Glomerular visceral epithelial cell (primary cell): ENCODE data around the gene FAM184A.

ENCODE experiments used
- DNase-seq: peaks from one replicate; pipeline ENCODE4 v3.0.0-alpha.2; 2016; ENCODE audit errors: extremely low spot score

FAM184A gene

DNA sequence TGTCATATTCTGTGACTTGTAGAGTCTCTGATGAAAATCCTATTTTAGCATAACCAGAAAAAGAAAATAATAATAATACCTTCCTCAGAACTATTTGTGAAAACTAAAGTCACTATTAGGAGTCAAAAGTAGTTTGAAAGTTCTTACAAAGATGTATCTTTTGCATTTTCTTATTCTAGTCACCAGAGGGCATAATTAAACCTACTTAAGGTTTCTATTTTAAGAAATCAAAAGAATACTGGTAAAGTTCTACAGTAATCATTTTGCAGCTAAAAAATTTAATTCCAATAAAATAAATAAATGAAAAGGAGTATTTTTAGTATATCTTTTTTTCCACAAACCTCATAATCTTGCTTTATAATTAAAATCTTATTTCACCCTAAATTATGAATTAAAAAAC, 115.5 kb downstream of the FAM184A start:
- DNase-seq, result no peak

DNA sequence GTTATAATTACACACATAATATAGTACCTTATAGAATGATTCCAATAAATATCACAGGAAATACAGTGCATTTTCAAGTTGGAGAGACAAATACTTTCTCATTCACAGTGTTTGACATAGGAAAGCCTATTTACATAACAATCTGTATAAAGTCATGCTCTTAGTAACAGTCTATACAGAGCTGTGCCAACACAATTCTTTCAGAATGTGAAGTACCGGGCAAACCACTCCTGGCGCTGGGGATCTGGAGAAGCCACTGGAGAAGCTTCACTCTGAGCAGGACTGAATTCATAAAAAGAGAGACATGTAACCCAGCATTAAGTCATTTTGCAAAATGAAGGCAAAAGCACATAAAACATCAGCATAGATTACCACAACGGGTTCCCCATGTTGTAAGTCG, 118.6 kb downstream of the FAM184A start:
- no peak for DNase-seq

DNA sequence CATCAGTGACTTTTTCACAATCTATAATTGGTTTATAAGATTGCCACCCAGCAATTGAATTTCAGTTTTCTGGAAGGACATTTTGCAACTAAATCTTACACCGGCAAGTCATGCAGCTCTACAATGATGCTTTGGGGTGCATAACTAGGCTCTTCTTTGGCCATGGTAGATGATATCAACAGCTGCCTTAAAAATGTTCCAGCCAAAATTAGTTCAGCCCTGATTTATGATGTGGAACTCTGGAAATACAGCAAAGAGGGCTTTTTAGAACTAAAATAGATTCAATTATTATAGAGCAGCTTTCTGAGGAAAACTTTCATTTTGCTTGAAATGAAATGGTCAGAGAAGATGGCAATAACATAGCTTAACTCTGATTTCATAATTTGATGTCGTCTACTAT, 125.1 kb downstream of the FAM184A start:
- no peak for DNase-seq

DNA sequence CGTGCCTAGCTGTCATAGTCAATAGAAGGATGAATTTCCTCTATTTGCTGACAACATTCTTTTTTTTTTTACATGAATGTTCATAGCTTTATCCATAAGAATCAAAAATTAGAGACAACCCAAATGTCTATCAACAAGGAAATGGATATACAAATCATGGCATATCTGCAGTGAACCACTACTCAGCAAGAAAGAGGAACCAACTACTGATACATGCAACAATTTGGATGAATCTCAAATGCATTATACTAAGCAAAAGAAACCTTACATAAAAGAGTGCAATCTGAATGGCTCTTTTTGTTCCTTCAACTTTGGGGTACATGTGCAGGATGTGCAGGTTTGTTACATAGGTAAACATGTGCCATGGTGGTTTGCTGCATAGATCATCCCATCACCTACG, 125.8 kb downstream of the FAM184A start:
- no peak for DNase-seq

DNA sequence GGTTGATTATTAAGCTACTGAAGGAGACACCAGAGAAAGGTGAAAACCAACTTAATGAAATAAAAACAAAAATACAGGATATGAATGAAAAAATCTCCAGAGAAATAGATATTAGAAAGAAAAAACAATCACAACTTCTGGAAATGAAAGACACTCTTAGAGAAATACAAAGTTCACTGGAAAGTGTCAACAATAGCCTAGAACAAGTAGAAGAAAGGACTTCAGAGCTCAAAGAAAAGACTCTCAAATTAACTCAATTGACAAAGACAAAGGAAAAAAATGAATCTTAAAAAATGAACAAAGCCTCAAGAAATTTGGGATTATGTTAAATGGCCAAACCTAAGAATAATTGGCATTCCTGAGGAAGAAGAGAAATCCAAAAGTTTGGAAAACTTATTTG, 133.2 kb downstream of the FAM184A start:
- no peak for DNase-seq

DNA sequence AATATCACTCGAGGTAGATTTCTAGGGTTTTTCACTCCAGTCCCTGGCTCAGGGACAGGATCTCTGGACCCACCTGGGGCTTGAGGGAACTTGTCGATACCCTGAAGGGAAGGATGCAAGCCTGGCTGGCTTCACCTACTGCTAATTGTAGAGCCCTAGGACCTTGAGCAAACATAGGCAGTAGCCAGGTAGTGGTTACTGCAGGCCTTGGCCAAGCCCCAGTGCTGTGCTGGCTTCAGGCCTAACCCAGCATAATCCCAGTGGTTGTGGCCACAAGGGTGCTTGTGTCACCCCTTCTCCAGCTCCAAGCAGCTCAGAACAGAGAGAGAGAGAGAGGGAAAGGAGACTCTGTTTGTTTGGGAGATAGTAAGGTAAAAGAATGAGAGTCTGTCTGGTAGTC, 137.7 kb downstream of the FAM184A start:
- DNase-seq, result no peak

DNA sequence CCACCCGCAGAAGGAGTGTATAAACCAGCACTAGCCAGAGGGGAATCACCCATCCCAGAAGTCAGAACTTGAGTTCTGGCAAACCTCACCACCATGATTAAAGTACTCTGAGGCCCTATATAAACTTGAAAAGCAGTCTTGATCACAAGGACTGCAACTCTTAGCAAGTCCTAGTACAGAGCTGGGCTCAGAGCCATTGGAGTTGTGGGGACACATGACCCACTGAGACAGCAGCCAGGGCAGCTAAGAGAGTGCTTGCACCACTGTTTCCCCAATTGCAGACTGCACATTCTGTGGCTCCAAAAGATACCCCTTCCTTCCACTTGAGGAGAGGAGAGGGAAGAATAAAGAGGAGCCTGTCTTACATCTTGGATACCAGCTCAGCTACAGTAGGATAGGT, 138.8 kb downstream of the FAM184A start:
- DNase-seq, result no peak

DNA sequence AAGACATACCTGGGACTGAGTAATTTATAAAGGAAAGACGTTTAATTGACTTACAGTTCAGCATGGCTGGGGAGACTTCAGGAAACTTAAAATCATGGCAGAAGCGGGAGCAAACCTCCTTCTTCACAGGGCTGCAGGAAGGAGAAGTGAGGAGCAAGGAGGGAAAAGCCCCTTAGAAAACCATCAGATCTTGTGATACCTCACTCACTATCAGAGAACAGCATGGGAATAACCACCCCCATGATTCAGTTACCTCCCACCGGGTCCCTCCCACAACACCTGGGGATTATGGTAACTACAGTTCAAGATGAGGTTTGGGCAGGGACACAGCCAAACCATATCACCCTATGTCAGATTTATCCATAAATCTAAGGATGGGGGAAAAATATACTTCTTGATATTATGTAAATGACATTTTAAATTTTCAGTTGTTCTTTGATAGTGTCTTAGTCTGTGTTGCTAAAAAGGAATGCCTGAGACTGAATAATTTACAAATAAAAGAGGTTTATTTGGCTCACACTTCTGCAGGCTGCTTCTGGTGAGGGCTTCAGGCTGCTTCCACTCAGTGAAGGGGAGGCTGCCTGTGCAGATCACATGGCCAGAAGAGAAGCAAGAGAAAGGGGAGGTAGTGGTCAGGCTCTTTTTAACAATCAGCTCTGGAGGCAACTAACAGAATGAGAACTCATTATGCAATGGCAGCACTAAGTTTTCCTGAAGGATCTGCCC, 142.3 kb downstream of the FAM184A start:
- no peak for DNase-seq

DNA sequence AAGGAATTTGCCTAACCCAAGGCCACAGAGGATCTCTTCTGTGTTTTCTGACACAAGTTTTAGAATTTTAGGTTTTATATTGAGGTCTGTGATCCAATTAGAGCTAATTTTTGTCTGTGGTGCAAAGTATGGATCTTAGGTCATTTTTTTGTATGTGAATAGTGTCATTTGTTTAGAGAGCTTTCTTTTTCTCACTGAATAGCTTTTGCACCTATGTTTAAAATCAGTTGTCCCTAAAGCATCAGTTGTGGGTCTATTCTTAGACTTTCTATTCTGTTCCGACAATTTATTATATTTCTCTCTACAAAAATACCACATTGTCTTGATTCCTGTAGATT, 143.2 kb downstream of the FAM184A start:
- no peak for DNase-seq

DNA sequence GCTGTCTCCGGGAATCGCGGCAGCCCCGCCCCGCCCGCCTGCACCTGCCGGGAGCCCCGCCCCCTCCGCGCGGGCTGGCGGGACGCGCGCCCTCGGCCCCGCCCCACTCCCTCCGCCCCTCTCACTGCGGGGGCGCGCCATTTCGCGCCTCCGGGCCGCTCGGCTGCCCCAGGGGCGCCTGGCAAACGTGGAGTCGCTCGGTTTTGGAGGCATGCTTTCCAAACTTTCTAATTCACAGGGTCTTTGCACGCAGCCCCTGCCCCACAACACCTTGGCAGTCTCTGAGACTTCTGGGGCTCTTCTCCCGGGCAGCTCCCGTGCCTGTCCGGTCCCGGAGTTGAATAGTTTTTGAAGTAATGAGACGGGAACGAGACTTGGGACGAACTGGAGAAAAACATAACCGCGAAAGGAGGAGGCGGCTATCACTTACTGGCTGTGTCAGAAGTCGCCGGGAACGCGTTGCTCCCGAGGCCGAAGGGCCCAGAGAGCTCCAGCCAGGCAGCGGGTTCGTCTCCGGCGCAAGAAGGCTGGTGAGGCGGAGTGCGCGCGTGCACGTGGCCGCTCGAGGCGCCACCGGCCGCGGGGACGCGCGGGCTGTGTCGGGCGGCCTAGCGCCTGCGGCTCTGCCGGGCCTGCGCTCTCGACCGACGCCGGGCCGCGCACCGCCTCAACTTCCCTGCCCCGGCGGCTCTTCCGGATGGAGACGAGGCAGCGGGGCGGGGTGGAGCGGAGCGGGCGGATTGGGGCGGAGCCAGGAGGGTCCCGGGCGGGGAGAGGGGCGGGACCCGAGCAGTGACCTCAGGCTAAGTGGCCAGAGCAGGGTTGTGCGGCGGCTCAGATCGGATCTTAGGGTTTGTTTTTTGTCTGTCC, 143.8 kb downstream of the FAM184A start, which contains the start of gene MCM9:
TSS of gene MCM9 (minus strand) at position 699 of the 870 bp plus-strand sequence. CDS start 3,436 bp downstream, outside the sequence.
- DNase-seq, result peak; percentile 95

DNA sequence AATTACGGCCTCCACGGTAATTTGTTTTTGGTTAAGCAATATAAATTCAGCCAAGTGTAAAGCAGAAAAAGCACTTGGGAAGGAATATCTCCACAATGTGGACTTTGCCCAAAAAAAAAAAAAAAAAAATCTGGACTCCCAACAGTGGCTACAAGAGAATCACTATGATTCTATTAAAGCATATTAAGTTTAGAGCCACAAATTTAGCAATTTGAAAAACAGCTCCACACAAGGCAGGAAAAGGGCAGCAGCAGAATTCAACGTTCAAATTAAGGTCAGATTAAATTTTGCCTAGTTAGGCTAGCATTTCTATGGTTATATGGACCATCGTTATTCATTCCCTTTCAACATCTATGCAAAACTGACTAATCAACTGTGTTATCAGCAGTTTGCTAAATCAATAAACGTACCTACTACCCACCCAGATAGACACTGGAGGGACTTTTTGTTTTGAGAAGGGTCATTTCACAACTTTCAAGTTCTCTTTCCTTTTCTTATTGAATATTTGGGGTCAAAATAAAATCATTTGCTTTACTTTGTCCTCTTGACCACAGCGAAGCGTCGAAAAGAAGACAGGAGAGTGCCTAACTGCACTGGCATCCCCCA, 144.5 kb downstream of the FAM184A start:
- DNase-seq, result no peak

DNA sequence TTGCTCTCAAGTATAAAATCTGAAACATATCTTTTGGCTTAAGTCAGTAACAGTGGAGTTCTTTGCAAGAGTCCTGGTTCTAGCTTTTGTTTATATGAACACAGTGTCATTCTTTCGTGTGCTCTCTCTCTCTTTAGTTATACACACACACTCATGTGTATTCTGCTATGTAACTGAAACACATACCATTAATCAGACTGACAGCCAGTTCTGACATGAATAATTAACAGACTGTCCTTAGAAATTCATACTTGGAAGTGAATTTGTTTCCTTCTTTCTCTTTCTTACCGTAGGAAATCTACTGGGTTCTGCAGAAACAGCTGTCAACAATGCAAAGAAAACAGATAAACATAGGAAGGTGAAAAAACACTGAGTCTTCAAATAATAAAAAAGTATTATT, 146.0 kb downstream of the FAM184A start:
- DNase-seq, result no peak

DNA sequence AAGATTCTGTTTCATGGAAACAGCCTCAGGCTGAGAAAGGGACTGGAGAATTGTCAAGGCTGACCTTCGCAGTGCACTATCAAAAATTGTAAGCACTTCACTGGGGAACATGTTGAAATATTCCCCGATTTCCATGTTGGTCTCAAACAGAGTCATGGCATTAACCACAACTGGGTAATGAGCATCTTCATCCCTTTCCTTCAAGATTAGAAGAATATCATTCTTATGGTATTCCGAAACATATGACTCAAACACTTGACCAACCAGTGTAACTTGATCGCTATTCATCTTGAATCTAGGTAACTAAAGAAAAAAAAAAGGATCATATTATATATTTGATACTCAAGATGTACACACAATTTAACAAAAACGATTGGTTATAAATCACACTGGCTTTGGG, 147.0 kb downstream of the FAM184A start:
- no peak for DNase-seq

DNA sequence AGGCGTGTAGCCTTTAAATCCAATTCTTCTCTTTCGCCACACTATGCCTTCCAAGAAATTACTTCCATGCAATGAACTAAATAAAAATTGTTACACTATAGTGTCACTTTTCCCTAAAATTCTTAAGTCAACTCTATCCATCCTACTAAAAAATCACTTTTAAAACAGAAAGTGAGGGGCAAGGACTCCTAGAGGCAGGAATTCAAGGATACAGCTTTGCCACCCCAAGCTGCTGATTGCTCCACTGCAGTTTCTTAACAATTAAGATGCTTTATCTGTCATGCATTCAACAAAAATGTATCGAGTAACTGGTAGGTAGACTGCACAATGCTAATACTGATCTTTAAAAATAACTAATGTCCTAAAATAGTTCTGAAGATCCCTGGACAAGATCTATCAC, 147.8 kb downstream of the FAM184A start:
- DNase-seq, result no peak

DNA sequence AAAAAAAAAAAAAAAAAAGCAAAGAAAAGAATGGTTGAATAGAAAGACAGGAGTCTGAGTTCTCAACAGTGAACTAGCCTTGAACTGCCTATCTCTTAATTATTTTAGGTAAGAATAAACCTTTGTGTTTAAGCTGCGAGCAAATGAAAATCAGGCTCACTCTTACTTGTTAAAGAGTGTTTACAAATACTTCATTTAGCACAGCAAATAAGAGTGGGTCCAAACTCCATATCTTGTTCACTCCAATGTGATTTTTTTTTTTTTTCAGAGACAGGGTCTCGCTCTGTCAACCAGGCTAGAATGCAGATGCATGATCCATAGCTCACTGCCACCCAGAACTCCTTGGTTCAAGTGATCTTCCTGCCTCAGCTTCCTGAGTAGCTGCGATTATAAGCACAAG, 155.4 kb downstream of the FAM184A start:
- DNase-seq, result no peak

DNA sequence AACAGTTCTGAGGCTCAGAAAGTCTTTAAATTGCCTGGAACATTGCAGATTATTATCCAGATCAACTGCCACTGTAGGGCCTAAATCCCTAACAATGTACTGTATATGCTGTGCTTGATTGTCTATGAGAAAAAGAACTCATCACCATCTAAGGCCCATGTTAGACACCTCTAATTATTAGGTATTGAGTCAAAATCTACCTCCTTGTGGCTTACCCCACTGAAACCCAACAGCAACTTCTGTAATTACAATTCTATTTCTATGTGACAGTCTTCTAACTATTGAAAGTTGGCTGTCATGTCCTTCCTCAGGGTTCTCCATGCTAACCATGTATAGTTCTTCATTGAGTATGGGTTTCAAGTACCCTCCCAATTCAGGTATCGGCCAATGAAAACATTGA, 157.4 kb downstream of the FAM184A start:
- DNase-seq, result no peak

DNA sequence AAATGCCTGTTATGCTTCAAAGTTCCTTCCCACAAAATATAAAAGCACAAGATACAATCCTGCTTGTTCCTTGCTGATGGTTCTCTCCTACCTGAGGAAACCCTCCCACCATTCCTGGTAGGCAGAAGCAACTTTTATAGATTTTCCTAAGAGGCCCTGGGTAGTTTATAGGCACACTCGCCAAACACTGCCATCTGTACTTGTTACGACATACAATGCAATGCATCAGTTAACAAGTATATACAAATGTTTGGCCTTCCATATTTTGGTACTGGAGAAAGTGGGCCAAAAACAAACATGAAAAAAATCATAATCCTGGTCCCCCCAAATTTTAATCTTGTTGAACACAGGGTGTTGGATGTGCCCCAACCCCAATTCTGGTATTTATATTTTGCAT, 160.1 kb downstream of the FAM184A start:
- DNase-seq, result no peak

DNA sequence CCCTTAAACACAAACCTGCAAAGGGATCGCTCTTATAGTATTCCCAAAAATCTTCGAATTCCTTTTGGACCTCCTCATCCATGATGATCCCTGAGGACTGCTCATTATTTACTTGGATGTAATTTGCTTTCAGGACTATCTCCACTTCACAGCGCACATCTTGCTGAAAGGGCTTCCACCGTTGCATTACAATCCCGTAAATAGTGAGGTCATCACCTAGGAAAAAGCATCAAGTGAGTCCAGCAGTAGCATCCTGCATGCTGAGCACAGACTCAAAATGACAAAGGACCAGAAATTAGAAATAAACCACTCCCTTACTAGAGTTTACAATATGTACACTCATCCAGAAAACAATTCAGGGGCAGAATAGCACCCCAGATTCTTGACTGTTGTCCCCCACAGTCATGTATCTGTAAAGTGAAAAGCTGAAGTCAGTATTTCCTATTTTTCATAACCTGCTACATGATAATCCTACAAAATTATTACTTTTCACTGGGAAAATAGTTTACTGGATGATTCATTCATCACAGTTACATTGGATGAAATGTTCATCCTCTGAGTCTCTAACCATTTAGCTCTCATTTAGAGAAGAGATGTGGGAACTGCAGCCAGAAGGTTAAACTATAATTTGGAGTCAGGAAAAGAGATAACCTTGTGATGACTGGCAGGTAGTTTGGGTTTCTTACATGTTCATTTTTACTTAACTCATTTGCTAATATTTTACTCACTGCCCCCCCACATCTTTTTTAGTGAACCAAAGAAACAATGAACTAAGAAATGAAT, 160.7 kb downstream of the FAM184A start:
- no peak for DNase-seq

DNA sequence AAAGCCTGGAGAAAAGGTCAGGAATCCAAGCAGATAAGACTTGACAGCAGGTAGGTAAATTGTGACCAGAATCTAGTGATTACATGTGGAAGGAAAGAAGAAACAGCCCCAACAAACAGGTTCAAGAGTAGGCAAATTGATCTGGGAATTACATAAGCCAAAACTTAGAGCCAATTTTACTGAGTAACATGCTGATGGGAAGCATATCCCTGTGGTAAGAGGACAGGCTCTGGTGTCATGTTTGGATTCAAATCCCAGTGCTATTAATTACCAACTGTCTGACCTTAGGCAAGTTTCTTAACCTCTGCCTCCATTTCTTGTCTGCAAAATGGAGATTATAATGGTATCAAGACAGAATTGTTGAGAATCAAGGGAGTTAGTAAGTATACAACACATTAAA, 163.9 kb downstream of the FAM184A start:
- DNase-seq, result no peak

DNA sequence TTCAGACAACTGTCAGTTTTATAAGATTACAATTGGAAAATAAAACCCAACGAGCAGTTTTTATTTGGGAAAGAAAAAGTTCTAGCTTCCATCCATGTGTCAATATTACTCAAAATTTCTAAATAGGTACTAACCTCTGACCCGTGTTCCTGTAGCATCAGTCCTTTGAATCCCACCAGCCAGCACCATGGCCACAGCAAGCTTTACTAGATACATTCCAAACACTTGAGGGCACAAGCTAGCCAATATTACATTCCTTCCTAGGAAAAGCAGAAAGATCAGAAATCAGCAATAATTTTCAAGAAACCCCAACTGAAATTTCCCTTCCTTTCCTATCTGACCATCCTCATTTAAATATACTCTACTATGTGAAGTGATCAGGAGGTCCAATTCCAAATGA, 165.3 kb downstream of the FAM184A start:
- no peak for DNase-seq

DNA sequence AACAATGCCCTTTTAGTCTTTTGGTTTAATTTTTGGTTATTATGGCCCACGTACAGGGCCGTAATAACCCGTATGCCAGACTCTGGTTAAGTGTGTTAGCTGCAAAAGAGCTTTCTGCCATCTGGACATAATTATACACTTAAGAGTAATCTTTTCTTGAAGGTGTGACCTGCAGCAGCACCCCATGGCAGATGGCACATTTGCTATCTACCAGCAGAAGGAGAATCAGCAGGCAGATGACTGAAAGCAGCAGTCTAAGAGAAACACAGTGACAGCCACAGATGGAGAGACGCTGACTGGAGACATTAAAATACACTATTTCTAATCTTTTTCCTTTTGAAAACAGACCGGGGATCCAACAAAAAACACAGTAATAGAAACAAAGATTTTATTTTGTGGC, 165.8 kb downstream of the FAM184A start:
- DNase-seq, result no peak
